ENCODE data around the gene RAB8B. TPM values are rescaled to one million over a fixed set of nuclear protein-coding genes. Genes with fewer than 3 reads are reported as not detected.

Gene RAB8B
- polyA plus RNA-seq, 1 donor from 2014 or later: 87.1 TPM

GRCh38 chr15:63169788-63170187 is 19.6 kb upstream of the RAB8B start:
- Histone ChIP-seq H3K79me2 (replicated peaks; ENCODE audit: insufficient read depth, low read length) (no peaks in the 10 kb centered on the region), H4K20me1 (ENCODE audit: insufficient read depth) (no peaks in the 10 kb centered on the region), H3K36me3 (ENCODE audit: insufficient read depth, low read length) (no peaks in the 10 kb centered on the region), H3K4me2 (ENCODE audit: low read length) (no peak overlapping the region), H3K9ac (ENCODE audit: low read length) (no peak overlapping the region), H3K9me3 (ENCODE audit: low read length) (no peaks in the 10 kb centered on the region), H3K9me2 (ENCODE audit: insufficient read depth, low read length) (no peaks in the 10 kb centered on the region), H3K27ac (ENCODE audit: low read length) (no peak overlapping the region), H3K27me3 (ENCODE audit: insufficient read depth, low read depth, low read length) (no peaks in the 10 kb centered on the region), H3K4me3 (ENCODE audit: low read length) (no peak overlapping the region), H3F3A (ENCODE audit: insufficient read depth, low read length, poor library complexity, severe bottlenecking) (peaks cover 3% of the 10 kb centered on the region), H2AFZ (ENCODE audit: low read depth, low read length) (no peak overlapping the region)
- TF ChIP-seq MXI1 (conservative IDR thresholded peaks at IDR 0.05; ENCODE audit: poor library complexity, severe bottlenecking): no peak
- no peak for TF ChIP-seq RAD21 (conservative IDR thresholded peaks at IDR 0.05)
- no peak for TF ChIP-seq EZH2 (IDR thresholded peaks at IDR 0.05; ENCODE audit: borderline replicate concordance, insufficient read depth, low read length, poor library complexity, severe bottlenecking)
- no peak for TF ChIP-seq EP300 (conservative IDR thresholded peaks at IDR 0.05; ENCODE audit: poor library complexity, severe bottlenecking)
- no peak for TF ChIP-seq POLR2AphosphoS5 (IDR thresholded peaks at IDR 0.05)
- TF ChIP-seq SMC3 (conservative IDR thresholded peaks at IDR 0.05; ENCODE audit: poor library complexity): no peak
- no peak for TF ChIP-seq TAF1 (IDR thresholded peaks at IDR 0.05; ENCODE audit: low read depth)

- H3K36me3 ChIP-seq (ENCODE audit: insufficient read depth, low read length): no peaks in the 10 kb centered on the region
- peaks cover 3% of the 10 kb centered on the region for H3F3A ChIP-seq (ENCODE audit: insufficient read depth, low read length, poor library complexity, severe bottlenecking)
- H3K4me3 ChIP-seq (ENCODE audit: low read length): no peak overlapping the region
- H3K27ac ChIP-seq (ENCODE audit: low read length): no peak overlapping the region
- H2AFZ ChIP-seq (ENCODE audit: low read depth, low read length): no peak overlapping the region
- H4K20me1 ChIP-seq (ENCODE audit: insufficient read depth): no peaks in the 10 kb centered on the region
- no peaks in the 10 kb centered on the region for H3K9me2 ChIP-seq (ENCODE audit: insufficient read depth, low read length)
- no peaks in the 10 kb centered on the region for H3K27me3 ChIP-seq (ENCODE audit: insufficient read depth, low read depth, low read length)
- H3K4me2 ChIP-seq (ENCODE audit: low read length): no peak overlapping the region
- H3K79me2 ChIP-seq (replicated peaks; ENCODE audit: insufficient read depth, low read length): no peaks in the 10 kb centered on the region
- H3K9ac ChIP-seq (ENCODE audit: low read length): no peak overlapping the region
- TF ChIP-seq RAD21 (conservative IDR thresholded peaks at IDR 0.05) (no peak), REST (IDR thresholded peaks at IDR 0.05; ENCODE audit: borderline replicate concordance) (no peak), SMC3 (conservative IDR thresholded peaks at IDR 0.05; ENCODE audit: poor library complexity) (no peak), EP300 (conservative IDR thresholded peaks at IDR 0.05; ENCODE audit: poor library complexity, severe bottlenecking) (no peak), MXI1 (conservative IDR thresholded peaks at IDR 0.05; ENCODE audit: poor library complexity, severe bottlenecking) (no peak), TAF1 (IDR thresholded peaks at IDR 0.05; ENCODE audit: low read depth) (no peak), EZH2 (IDR thresholded peaks at IDR 0.05; ENCODE audit: borderline replicate concordance, insufficient read depth, low read length, poor library complexity, severe bottlenecking) (no peak), POLR2AphosphoS5 (IDR thresholded peaks at IDR 0.05) (no peak)
- TF ChIP-seq, protein P1, sequence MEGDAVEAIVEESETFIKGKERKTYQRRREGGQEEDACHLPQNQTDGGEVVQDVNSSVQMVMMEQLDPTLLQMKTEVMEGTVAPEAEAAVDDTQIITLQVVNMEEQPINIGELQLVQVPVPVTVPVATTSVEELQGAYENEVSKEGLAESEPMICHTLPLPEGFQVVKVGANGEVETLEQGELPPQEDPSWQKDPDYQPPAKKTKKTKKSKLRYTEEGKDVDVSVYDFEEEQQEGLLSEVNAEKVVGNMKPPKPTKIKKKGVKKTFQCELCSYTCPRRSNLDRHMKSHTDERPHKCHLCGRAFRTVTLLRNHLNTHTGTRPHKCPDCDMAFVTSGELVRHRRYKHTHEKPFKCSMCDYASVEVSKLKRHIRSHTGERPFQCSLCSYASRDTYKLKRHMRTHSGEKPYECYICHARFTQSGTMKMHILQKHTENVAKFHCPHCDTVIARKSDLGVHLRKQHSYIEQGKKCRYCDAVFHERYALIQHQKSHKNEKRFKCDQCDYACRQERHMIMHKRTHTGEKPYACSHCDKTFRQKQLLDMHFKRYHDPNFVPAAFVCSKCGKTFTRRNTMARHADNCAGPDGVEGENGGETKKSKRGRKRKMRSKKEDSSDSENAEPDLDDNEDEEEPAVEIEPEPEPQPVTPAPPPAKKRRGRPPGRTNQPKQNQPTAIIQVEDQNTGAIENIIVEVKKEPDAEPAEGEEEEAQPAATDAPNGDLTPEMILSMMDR (IDR thresholded peaks at IDR 0.05; ENCODE audit: poor library complexity, severe bottlenecking): no peak
- no peaks in the 10 kb centered on the region for H3K9me3 ChIP-seq (ENCODE audit: low read length)
These were observed 17.0 kb upstream of the RAB8B start for GRCh38 chr15:63172376-63172775.

Measured in neural cell (in vitro differentiated cells).